Prostate gland (tissue), 2 donors: Measurements from ENCODE around the gene RMP24.

Experiments used
- DNase-seq: peaks from one replicate; pipeline ENCODE4 v3.0.0-alpha.2; 2019; ENCODE audit warnings: low spot score
- H3K27ac ChIP-seq, 2 donors: fragments of 200-600 bp; sonication (generic); 2 replicates each; pipeline ENCODE4 v1.5.1; 2017 to 2019
- H3K27me3 ChIP-seq: fragments of 200-600 bp; sonication (generic); replicated peaks from 2 replicates; pipeline ENCODE4 v1.5.1; 2019; ENCODE audit not compliant: insufficient read depth
- H3K36me3 ChIP-seq, 2 donors: fragments of 200-600 bp; sonication (generic); 1 replicate in 1 of 2; 2 replicates in 1 of 2; pipeline versions ENCODE4 v1.5.1 to v1.8.1; 2017 to 2019
- H3K4me1 ChIP-seq: fragments of 200-600 bp; sonication (generic); replicated peaks from 2 replicates; pipeline ENCODE4 v1.5.1; 2019
- H3K4me3 ChIP-seq, 2 donors: fragments of 200-600 bp; sonication (generic); 2 replicates each; pipeline ENCODE4 v1.5.1; 2017 to 2019
- H3K9me3 ChIP-seq: fragments of 200-600 bp; sonication (generic); 2 replicates; pipeline ENCODE4 v1.5.1; 2017
- CTCF ChIP-seq, 4 experiments: fragments of 200-600 bp in 2 of 4; fragments of 450-650 bp in 2 of 4; sonication (generic) in 2 of 4; IDR thresholded peaks; 1 replicate in 3 of 4; 2 replicates in 1 of 4; pipeline ENCODE4 v1.5.1; 2016 to 2019; ENCODE audit warnings: antibody characterized with exemption in 4 of 4, mild to moderate bottlenecking in 2 of 4, moderate library complexity in 2 of 4
- POLR2A ChIP-seq: fragments of 450-650 bp; IDR thresholded peaks from one replicate; pipeline ENCODE4 v1.6.1; 2016; ENCODE audit warnings: antibody characterized with exemption, mild to moderate bottlenecking
- POLR2AphosphoS5 ChIP-seq: sonication (generic); formaldehyde crosslinking; IDR thresholded peaks from one replicate; pipeline ENCODE4 v1.6.1; 2017; ENCODE audit warnings: antibody characterized with exemption
- WGBS: methylation state at CpG from one replicate; pipeline ENCODE4 v1.1.5; 2018; 5-methylcytosine and 5-hydroxymethylcytosine counted together
- intact Hi-C: fragments of 100-400 bp; cut with DNase I; formaldehyde crosslinking; loops from one replicate; pipeline ENCODE4 v1.14.2; 2022

Gene RMP24

GRCh38 chr18:35934891-35935290 is 37.6 kb upstream of the RMP24 start:
- no peaks in the 10 kb centered on the region for H3K9me3 ChIP-seq
- H3K4me1 ChIP-seq = peaks cover 8% of the 10 kb centered on the region
- intact Hi-C loops = no loop called here
- no peak overlapping the region for H3K4me3 ChIP-seq
- no peak overlapping the region for H3K27ac ChIP-seq
- TF ChIP-seq POLR2A (no peak), POLR2AphosphoS5 (no peak), CTCF (IDR thresholded peaks at IDR 0.05) (no peak)
- WGBS = 70% methylated on average over 5 of the region's 5 CpGs
- H3K36me3 ChIP-seq = no peaks in the 10 kb centered on the region
- no peaks in the 10 kb centered on the region for H3K27me3 ChIP-seq
- DNase-seq = no peak

- TF ChIP-seq CTCF (IDR thresholded peaks at IDR 0.05) = no peak
- no peak for TF ChIP-seq POLR2A
- no peaks in the 10 kb centered on the region for H3K36me3 ChIP-seq
- DNase-seq = no peak
- H3K27ac ChIP-seq = no peak overlapping the region
- intact Hi-C loops = no loop called here
- no peaks in the 10 kb centered on the region for H3K27me3 ChIP-seq
- WGBS = 54% methylated on average over 4 of the region's 4 CpGs
- H3K4me1 ChIP-seq = peaks cover 8% of the 10 kb centered on the region
- H3K4me3 ChIP-seq = no peak overlapping the region
- H3K9me3 ChIP-seq = no peaks in the 10 kb centered on the region
Measured at GRCh38 chr18:35935805-35936204, 36.7 kb upstream of the RMP24 start.

GRCh38 chr18:35936951-35937350 is 35.5 kb upstream of the RMP24 start:
- Histone ChIP-seq H3K9me3 (no peaks in the 10 kb centered on the region), H3K4me3 (no peak overlapping the region), H3K27me3 (no peaks in the 10 kb centered on the region), H3K36me3 (no peaks in the 10 kb centered on the region), H3K4me1 (peaks cover 8% of the 10 kb centered on the region), H3K27ac (peak overlapping the region in 1 of 2 donors; percentile 2)
- WGBS = 59% methylated on average over 1 of the region's 1 CpG
- TF ChIP-seq POLR2A (no peak), POLR2AphosphoS5 (peak; percentile 51)
- intact Hi-C loops = no loop called here
- no peak for DNase-seq

- Histone ChIP-seq H3K27ac (peak overlapping the region in 1 of 2 donors; percentile 2), H3K4me3 (no peak overlapping the region), H3K9me3 (no peaks in the 10 kb centered on the region), H3K27me3 (no peaks in the 10 kb centered on the region), H3K36me3 (no peaks in the 10 kb centered on the region), H3K4me1 (peaks cover 8% of the 10 kb centered on the region)
- no peak for DNase-seq
- intact Hi-C loops = no loop called here
- TF ChIP-seq CTCF (IDR thresholded peaks at IDR 0.05) (no peak), POLR2A (no peak), POLR2AphosphoS5 (peak; percentile 50)
- 15% methylated on average over 1 of the region's 1 CpG for WGBS
Measured at GRCh38 chr18:35938158-35938557, 34.3 kb upstream of the RMP24 start.

- H3K36me3 ChIP-seq = no peaks in the 10 kb centered on the region
- H3K4me1 ChIP-seq = peaks cover 8% of the 10 kb centered on the region
- TF ChIP-seq POLR2A (no peak), POLR2AphosphoS5 (no peak), CTCF (IDR thresholded peaks at IDR 0.05) (no peak)
- DNase-seq = no peak
- no peak overlapping the region for H3K4me3 ChIP-seq
- intact Hi-C loops = no loop called here
- no peaks in the 10 kb centered on the region for H3K27me3 ChIP-seq
- peak overlapping the region in 1 of 2 donors; percentile 43 for H3K27ac ChIP-seq
- H3K9me3 ChIP-seq = no peaks in the 10 kb centered on the region
- 67% methylated on average over 1 of the region's 1 CpG for WGBS
Measured at GRCh38 chr18:35938562-35938961, 33.9 kb upstream of the RMP24 start.
